Measurements from ENCODE around the gene MAP2K1. TPM values are rescaled to one million over a fixed set of nuclear protein-coding genes. Genes with fewer than 3 reads are reported as not detected.
"Not testable (repeated sequence)": the region's sequence is repeated elsewhere in the genome, so short reads cannot be mapped to it uniquely, and the experiment has no call there.

The MAP2K1 gene
- total and polyA plus RNA-seq, 3 donors from 2014 or later = 26.1 to 29.6 (median 27.6) TPM

DNA sequence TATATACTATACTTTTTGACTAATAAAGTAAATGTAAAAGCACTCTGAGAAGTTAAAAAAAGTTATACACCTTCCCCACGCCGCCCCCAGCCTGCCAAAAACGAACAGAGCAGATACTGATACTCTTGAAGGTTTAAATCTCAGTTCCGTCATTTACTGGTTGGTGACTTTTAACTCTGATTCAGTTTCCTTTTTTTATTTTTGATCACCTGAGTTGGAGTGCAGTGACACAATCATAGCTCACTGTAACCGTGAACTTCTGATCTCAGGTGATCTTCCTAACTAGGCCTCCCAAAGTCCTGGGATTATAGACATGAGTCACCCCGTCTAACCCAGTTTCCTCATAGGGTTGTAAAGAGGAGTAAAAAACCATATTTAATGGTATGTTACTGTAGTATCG, 27.0 kb upstream of the MAP2K1 start:
- Histone ChIP-seq H3K9me3 (no peaks in the 10 kb centered on the region), H3K4me3 (no peak overlapping the region), H3K27ac (no peak overlapping the region), H3K36me3 (ENCODE audit: low read depth, missing control alignments) (no peaks in the 10 kb centered on the region), H3K4me1 (no peaks in the 10 kb centered on the region), H3K27me3 (no peaks in the 10 kb centered on the region)
- DNase-seq = no peak
- 87 to 88% methylated on average over 7 of the region's 7 CpGs for WGBS, 2 donors
- TF ChIP-seq POLR2A (IDR thresholded peaks at IDR 0.05) = no peak
- TF ChIP-seq, protein P1, sequence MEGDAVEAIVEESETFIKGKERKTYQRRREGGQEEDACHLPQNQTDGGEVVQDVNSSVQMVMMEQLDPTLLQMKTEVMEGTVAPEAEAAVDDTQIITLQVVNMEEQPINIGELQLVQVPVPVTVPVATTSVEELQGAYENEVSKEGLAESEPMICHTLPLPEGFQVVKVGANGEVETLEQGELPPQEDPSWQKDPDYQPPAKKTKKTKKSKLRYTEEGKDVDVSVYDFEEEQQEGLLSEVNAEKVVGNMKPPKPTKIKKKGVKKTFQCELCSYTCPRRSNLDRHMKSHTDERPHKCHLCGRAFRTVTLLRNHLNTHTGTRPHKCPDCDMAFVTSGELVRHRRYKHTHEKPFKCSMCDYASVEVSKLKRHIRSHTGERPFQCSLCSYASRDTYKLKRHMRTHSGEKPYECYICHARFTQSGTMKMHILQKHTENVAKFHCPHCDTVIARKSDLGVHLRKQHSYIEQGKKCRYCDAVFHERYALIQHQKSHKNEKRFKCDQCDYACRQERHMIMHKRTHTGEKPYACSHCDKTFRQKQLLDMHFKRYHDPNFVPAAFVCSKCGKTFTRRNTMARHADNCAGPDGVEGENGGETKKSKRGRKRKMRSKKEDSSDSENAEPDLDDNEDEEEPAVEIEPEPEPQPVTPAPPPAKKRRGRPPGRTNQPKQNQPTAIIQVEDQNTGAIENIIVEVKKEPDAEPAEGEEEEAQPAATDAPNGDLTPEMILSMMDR (IDR thresholded peaks at IDR 0.05) = no peak
- intact Hi-C loops (cut with DNase I; ENCODE audit: low total_unique reads) = no loop called here

DNA sequence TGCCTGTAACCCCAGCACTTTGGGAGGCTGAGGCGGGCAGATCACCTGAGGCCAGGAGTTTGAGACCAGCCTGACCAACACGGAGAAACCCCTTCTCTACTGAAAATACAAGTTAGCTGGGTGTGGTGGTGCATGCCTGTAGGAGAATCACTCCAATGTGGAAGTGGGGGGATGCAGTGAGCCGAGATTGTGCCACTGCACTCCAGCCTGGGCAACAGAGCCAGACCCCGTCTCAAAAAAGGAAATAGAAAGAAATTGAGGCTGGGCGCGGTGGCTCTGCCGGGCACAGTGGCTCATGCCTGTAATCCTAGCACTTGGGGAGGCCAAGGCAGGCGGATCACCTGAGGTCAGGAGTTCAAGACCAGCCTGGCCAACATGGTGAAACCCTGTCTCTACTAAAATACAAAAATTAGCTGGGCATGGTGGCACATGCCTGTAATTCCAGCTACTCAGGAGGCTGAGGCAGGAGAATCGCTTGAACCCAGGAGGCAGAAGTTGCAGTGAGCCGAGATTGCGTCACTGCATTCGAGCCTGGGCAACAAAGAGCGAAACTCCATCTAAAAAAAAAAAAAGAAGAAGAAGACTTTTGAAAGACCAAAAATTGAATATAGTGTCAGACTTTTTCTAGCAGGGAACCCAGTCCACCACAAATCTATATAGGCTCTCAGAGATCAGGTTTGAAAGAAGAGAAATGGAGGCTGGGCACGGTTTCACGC, 24.8 kb upstream of the MAP2K1 start:
- H3K4me3 ChIP-seq; DNase-seq; H3K27me3 ChIP-seq; H3K9me3 ChIP-seq; intact Hi-C loops (cut with DNase I; ENCODE audit: low total_unique reads); H3K27ac ChIP-seq; H3K4me1 ChIP-seq; H3K36me3 ChIP-seq (ENCODE audit: low read depth, missing control alignments): not testable (repeated sequence)
- 84 to 89% methylated on average over 15 of the region's 15 CpGs for WGBS, 2 donors

DNA sequence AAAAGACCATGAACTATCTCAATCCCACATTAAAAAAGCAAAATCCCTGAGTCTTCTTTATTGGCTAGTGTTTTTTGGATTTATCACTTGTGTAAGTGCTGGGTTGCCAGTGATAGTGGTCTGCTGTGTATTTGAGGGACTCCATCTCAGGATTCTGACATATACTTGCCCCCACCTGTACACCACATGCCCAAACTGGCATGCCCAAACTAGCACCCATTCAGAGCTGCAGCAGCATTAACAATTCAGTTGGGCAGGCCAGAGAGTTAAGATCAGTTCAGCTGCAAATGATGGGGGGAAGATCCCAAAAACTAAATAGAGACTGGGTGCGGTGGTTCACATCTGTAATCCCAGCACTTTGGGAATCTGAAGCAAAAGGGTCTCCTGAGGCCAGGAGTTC, 23.9 kb upstream of the MAP2K1 start:
- WGBS, 2 donors = 90 to 100% methylated on average over 1 of the region's 1 CpG
- TF ChIP-seq, protein P1 (IDR thresholded peaks at IDR 0.05) = no peak
- no peak for TF ChIP-seq POLR2A (IDR thresholded peaks at IDR 0.05)

DNA sequence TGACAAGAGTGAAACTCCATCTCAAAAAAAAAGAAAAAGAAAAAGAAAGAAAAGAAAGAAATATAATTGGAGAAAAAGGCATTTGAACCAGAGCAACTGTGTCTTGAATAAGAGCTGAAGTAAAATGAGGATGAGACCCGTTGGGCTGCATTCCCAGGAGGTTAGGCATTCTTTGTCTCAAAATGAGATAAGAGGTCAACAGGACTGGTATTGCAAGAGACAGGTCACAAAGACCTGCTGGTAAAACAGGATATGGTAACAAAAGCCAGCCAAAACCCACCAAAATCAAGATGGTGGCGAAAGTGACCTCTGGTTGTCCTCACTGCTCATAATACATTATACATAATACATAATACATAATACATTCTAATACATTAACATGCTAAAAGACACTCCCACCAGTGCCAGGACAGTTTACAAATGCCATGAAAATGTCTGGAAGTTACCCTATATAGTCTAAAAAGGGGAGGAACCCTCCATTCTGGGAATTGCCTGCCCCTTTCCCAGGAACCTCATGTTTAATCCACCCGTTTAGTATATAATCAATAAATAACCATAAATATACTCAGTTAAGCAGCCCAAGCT, 21.7 kb upstream of the MAP2K1 start:
- H3K27me3 ChIP-seq = no peaks in the 10 kb centered on the region
- H3K4me1 ChIP-seq = no peaks in the 10 kb centered on the region
- no peak for DNase-seq
- TF ChIP-seq POLR2A (IDR thresholded peaks at IDR 0.05) = no peak
- TF ChIP-seq, protein P1 (IDR thresholded peaks at IDR 0.05) = no peak
- H3K27ac ChIP-seq = no peak overlapping the region
- no peaks in the 10 kb centered on the region for H3K36me3 ChIP-seq (ENCODE audit: low read depth, missing control alignments)
- WGBS, 2 donors = 82 to 84% methylated on average over 3 of the region's 3 CpGs
- H3K4me3 ChIP-seq = no peak overlapping the region
- no peaks in the 10 kb centered on the region for H3K9me3 ChIP-seq
- intact Hi-C loops (cut with DNase I; ENCODE audit: low total_unique reads) = no loop called here

More for the DNA sequence above, 23.9 kb upstream of the MAP2K1 start:
- Histone ChIP-seq H3K9me3 (no peaks in the 10 kb centered on the region), H3K27ac (no peak overlapping the region), H3K36me3 (ENCODE audit: low read depth, missing control alignments) (no peaks in the 10 kb centered on the region), H3K4me3 (no peak overlapping the region), H3K4me1 (no peaks in the 10 kb centered on the region), H3K27me3 (no peaks in the 10 kb centered on the region)
- intact Hi-C loops (cut with DNase I; ENCODE audit: low total_unique reads) = no loop called here
- no peak for DNase-seq

DNA sequence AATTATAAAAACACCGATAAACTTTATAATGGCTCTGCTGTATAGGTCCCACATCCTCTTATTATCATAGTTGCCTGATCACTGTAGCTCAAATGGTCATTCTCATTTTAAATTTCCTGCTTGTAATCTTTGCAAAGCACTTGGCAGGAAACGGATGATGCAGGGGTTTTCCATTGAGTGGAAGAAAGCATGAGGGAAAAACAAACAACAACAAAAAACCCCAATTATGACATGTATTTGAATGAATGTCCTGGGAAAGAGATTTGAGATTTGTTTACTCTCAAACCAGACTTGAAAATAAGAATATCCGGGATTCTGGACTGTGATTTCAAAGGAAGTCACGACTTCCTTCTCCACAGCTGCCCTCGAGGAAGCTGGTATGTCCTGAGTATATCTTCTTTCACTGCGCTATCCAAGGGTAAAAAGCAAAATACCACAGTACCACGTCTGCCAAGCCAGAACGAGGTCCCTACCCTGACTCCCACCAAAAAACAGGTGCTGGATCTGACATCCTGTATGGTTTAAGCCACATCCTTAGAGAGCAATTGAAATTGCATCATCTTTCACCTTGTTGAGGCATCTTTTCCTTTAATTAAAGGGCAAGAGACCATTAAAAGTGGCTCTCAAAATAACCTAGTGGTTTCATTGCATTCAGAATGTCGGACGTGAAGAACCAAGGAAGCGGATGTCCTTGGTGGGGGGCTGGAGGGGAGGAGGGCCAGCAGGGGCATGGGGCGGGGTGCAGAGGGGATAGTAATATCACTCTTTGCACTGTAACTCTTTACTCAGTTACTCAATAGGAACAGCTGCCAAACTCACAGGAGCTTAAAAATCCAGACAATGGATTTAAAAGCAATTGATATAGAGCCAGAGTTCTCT, 16.7 kb upstream of the MAP2K1 start:
- Histone ChIP-seq H3K27ac (peak overlapping the region in 1 of 2 donors; percentile 64), H3K36me3 (ENCODE audit: low read depth, missing control alignments) (no peaks in the 10 kb centered on the region), H3K4me1 (no peaks in the 10 kb centered on the region), H3K4me3 (no peak overlapping the region), H3K27me3 (no peaks in the 10 kb centered on the region), H3K9me3 (no peaks in the 10 kb centered on the region)
- TF ChIP-seq POLR2A (IDR thresholded peaks at IDR 0.05) = no peak
- TF ChIP-seq, protein P1 (IDR thresholded peaks at IDR 0.05) = no peak
- intact Hi-C loops (cut with DNase I; ENCODE audit: low total_unique reads) = no loop called here
- 23 to 28% methylated on average over 12 of the region's 12 CpGs for WGBS, 2 donors
- no peak for DNase-seq
